GM18499 (cell line): ENCODE data around the gene DUSP9.

Experiments used
- ATAC-seq: cut with Tn5 transposase; IDR thresholded peaks from one replicate; pipeline ENCODE4 v1.9.1; 2021; ENCODE audit warnings: moderate number of reproducible peaks; ENCODE audit not compliant: insufficient read depth, unreplicated experiment

The DUSP9 gene

DNA sequence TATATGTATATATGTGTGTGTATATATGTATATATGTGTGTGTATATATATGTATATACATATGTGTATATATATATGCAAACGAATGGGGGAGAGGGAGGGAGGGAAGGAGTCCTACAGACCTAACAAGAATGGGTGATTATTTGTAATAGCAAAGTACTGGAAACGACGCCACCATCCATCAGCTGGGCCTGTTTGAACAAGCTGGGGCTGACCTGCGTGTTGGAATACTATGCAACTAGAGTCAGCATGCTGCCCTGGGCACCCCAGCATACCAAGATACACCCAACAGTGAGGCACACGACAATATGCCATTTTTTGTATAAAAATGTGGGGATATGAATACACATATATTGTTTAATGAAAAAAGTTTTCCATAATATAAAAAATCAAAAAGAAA is 26.4 kb upstream of the DUSP9 start:
- ATAC-seq, result no peak

DNA sequence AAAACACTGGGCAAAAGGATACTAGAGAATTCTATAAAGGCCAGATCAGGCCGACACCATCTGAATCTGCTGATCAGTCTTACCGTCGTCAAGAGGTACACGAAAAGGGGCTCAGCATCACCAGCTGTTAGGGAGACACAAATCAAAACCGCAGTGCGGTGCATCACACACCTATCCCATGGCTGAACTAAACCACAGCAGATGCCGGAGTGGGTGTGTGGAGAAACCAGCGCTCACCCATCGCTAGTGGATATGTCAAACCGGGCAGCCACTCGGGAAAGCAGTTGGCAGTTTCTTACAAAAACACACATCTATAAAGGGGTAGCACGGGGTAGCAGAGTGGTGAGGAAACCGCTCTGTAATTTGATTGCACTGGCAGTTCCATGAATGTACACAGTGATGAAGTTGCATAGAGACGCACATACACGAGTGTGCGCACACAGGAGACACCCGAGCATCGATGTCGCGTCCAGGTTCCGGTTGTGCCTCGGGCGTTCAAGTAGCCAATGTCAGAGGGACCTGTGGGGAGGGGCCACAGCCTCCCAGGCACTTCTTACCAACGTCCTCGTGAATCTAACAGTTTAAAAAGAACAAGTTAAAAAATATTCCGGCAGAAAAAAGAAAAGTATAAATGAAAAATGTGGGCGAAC is 24.9 kb upstream of the DUSP9 start:
- ATAC-seq, result no peak

DNA sequence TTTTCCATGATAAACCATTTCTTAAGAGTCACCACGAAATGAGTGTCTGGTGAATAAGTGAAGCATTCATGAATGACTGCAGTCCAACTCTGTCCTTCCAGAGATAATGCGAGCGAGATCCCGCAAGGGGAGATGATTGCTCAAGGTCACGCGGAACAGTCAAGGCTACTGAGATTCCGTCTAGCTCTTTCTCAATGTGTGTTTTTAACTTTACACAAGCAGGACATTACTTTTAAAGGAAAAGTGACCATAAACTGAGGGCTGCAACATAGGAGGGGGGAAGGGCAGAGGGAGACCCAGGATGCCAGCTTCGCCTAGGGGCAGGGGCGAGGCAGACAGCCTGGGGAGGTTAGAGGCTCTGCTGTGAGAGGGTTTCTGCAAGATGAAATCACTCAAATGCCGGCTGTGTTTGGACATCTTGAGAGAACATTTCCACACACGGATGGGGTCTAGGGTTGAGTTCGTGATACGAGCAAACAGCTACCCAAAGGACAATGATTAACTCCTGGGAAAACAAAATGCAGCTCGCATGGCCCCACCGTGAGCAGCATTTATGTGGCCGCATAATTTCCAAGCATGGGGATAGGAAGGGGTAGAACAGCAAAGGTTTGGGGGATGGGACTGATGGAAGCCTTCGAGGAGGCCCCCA is 24.2 kb upstream of the DUSP9 start:
- no peak for ATAC-seq

DNA sequence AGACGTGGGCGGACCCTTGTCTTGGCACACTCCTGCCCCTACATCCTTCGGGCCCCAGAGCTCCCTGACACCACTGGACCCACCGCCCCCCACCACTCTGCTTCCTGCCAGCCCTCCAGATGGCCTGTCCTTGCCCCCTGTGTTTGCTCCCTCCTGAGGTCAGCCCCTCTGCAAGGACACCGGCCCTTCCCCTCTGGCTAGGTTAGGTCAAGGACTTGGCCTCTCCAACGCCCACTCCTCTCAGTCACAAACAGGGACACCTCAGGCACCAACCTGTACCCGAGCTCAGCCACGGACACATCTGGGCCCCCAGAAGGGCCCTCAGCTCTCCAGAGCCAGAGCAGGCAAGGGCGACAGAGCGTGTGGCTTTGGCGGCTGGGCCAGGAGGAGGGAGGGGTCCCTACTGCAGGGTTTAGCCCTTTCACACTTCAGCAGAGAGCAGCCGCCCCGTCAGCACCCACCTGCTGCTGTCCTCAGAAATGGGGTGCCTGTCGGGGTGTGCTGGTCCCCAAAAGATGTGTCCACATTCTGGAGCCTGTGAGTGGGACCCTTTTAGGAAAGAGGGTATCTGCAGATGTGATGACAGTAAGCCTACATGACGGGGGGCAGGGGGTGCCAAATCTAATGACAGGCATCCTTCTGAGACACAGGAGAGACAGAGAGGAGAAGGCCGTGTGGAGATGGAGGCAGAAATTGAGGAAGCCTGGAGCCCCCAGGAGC is 23.5 kb upstream of the DUSP9 start:
- no peak for ATAC-seq

DNA sequence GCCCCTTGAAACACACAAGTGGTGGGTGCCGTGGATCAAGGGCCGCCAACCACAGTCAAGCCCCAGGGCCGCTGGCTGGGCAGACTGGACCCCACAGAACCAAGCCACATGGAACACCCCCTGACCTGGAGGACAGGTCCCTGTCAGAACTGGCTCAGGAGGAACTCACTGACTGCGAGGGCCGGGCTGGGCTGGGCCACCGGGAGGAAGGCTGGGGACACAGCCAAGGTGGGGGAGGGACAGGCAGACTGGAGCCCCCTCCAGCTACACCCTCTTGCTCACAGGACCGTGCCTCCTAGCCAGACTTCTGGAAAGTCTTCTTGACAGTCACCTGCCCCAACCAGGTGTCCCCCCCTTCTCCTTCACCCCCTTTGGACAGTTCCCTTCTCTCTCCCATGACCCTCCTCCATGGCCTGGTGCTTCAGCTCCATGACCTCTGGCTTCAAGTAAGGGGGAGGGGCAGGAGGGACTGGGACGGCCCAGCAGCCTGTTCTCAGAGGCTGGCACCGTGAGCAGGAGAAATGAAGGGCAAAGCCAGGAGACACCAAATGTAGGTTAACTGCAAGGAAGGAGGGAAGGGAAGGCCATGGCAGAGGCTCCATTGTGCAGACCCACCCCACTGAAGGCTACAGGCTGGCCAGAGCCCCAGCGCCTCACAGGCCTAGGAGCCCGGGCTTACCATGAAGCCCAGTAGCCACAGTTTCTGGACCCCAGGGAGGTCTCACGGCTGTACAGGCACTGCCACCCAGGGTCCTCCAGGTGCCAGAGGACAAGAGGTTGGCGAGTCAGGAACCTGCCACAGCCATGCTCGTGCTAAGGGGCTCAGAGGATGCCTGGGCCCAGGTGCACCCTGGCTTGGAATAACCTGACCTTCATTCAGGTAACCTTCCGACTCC is 22.6 kb upstream of the DUSP9 start:
- no peak for ATAC-seq

DNA sequence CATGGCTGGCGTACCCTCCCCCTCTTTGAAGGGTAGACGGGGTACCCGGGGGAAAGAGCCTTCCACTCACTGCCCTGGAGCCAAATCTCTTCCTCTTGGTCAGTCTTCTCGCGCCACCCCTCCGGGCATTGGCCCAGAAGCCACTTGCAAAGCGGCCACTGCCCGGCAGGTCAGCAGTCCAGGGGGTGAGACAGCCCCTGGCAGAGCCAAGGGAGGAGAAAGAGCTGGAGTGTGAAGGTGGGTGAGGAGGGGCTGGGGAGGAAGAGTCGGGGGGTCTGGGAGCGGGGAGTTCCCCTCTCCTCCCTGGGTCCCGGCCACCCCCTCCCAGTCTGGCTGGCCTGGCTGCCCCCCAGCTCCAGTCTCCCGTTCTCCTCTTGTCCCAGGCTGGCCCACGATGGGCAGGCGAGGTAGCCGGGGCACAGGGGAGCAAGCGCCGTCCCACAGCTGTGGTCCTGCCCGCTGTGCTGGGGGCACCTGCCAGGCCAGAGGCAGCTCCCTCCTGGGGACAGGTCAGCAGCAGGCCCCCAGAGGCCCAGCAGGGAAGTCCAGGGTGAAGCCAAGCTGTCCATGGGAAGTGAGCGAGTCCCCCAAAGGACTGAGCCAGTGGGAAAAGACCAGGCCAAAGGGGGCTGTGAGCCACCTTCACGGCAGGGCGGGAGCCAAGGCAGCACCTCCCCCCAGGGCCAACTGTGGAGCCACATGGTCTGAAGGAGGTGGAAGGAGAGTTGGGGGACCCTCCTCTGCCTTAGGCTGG is 21.6 kb upstream of the DUSP9 start:
- ATAC-seq, result no peak

DNA sequence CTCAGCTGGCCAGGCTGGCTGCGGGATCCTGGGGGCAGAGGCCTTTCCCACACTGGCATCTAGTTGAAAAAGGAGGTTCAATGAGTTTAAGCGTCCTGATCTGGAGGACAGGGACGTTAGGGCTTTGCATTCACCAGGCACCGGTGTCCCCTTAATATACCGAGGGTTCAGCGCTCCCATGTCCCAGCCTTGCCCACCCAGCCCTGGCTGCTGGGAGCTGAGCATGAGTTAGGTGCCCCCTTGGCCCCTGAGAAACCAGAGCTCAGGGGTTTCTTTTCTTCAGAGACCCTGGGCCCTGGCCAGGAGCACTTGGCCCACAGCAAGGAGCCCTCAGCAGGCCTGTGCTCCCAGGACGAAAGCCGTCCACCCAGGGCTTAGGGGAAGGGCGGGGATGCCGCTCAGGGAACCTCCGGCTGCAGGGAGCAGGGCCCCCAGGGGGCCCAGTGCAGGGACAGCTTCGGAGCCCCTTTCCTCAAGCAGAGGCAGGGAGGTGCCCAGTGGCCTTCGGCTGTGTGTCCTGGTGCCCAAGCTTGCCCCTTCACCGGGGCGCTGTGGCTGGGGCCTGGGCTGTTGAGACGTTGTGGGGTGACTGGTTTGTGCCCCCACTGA is 20.9 kb upstream of the DUSP9 start:
- ATAC-seq, result no peak

DNA sequence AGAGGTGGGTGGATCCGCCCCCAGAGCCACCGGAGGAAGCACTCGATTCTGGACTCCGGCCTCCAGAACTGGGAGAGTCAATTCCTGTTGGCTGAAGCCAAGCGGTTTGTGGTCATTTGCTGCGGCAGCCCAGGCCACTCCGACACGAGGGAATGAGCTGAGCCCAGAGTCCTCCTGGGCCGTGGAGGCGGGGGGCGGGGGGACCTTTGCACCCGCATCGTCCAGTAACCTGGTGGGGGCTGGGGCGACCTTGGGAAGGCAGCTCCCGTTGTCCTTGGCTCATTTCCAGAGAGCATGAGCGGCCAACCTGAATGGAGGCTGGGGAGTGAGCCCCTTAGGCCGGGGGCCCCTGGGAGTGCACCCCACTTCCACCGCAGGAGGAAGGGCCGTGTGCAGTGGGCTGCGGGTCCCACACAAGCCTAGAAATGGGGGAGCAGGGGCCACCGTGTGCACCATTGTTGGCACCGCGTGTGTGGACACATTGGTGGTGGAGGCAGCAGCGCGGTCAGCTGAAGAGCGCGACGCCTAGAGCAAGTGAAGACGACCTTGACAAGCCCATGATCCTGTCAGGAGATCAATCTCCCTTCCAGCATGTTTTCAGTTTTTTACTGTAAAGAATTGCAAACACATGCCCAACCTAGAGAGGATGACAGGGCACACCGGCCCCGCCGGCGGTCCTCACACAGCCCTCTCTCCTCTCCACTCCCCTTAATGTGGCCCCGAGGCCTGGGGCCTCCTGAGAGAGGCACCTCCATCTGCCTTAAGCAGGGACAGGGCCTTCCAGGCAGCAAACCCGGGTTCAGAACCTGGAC is 19.9 kb upstream of the DUSP9 start:
- ATAC-seq, result no peak

DNA sequence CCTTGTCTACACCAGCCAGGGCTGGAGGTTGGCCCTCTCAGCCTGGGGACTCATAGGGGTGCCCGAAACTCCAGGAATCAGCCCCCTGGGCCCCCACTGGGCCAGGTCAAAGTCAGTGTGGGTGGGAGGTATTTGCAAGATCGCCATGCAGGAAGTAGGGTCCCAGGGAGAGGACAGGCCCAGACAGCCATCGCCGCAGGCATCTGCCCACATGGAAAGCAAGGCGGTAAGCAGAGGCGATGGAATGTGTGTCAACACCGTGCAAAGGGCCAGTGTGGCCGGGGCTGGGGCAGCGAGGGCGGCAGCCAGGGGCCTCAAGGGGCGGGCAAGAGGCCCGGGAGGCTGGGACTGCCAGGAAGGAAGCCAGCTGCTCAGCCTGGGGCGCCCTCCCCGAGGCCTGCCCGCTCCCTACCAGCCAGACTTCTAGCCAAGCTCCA is 19.3 kb upstream of the DUSP9 start:
- no peak for ATAC-seq

DNA sequence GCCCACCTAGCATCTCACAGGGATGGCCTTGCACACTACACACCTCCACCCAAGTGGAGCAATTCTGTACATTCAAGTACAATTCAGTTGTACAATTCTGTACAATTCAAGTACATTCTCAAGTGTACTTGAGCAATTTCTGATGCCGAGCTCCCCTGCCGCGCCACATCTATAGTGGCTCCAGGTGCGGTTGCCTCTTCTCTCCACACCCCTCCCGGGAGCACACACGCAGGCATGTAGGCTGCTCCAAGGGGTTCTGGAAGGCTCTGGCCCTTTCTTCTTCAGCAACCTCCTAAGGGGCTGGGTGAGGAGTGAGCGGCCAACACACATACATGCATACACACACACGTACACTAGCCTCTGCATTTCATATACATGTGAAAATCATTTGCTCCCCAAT is 18.9 kb upstream of the DUSP9 start:
- ATAC-seq, result no peak

DNA sequence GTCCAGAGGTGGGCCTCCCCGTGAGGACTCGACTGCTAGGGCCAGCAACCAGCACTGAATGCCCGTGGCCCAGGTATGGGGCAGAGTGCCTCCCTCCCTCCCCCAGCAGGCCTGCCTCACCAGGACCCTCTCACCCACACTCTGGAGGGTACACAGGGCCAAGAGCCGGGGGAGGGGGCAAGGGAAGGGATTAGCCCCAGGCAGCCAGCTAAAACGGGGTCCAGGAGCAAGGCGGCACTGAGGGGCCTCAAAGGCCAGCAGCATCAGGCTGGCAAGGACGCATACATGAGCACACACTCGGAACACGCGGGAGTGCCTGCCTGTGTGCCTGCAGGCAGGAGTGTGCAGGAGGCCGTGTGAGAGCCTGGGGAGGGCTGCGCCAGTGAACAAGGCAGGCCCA is 18.3 kb upstream of the DUSP9 start:
- ATAC-seq, result no peak

DNA sequence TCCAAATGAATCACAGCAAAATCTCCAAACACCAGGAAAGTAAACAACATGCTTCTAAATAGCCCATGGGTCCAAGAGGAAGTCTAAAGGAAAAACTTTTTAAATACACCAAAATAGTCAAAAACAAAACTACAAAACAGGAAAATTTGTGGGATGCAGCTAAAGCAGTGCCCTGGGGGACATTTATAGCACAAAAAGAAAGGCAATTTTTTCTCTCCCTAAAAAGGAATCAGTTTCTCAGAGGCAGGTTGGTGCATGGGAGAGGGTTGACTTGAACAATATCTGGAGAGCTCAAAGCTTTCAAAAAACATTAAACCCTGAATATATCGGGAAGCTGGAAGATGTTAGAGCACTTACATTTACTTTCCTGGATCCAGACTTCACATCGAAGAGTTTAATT is 15.7 kb upstream of the DUSP9 start:
- no peak for ATAC-seq

DNA sequence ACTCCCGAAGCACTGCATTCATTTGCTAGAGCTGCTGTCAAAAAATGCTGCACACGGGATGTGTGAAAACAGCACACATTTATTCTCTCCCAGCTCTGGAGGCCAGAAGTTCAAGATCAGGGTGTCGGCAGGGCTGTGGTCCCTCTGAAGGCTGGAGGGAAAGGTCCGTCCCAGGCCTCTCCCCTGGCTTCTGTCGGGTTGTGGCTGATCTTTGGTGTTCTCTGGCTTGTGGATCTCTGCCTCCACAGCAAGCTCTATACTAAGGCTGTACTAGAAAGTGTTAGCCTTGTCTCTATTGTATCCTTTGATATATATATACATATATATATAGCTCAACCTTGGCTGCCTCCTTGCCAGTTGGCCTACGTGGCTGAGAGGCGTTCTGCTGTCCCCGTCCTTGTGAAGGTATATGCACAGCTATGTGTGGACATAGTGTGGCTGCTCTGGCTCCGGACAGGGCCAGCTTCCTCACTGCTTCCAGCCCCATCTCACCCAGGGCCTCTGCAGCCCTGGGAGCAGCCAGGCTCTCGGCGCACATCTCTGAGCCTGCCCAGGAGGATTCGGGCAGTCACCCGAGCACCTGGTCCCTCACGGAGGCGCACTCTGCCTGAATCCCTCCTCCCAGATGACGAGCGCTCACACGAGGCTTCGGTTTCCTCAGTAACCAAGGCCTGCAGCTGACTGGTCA is 15.0 kb upstream of the DUSP9 start:
- no peak for ATAC-seq

DNA sequence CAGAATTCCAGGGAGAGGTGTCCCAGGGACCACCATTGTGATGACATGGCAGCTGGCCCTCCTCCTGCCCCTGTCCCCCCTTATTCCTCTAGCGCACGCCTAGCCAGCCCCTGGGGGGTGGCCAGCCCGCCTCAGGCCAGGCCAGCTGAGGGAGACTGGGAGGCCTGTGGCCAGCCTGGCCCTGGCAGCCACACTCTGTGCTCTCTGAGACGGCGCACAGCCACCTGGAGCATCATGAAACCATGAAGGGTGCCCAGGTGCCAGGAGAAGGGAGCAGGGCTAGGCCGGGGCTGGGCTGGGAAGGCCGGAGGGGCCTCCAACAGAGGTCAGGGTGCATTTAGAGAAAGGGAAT is 14.4 kb upstream of the DUSP9 start:
- no peak for ATAC-seq

DNA sequence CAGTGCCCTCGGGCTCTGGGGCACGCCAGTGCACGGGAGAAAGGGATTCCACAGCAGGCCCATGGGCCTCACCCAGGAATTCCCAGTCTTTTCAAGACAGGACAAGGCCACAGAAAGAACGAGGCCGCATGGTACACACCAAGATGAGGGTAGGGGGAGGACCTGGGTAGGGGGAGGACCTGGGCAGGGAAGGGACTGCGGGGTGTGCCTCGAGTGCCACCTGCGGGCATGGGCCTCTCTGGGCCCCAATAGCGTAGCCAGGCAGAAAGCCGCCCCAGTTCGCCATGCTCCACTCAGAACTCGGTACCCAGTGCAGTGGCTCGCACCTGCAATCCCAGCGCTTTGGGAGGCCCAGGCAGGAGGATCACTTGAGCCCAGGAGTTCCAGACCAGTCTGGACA is 14.0 kb upstream of the DUSP9 start:
- no peak for ATAC-seq

DNA sequence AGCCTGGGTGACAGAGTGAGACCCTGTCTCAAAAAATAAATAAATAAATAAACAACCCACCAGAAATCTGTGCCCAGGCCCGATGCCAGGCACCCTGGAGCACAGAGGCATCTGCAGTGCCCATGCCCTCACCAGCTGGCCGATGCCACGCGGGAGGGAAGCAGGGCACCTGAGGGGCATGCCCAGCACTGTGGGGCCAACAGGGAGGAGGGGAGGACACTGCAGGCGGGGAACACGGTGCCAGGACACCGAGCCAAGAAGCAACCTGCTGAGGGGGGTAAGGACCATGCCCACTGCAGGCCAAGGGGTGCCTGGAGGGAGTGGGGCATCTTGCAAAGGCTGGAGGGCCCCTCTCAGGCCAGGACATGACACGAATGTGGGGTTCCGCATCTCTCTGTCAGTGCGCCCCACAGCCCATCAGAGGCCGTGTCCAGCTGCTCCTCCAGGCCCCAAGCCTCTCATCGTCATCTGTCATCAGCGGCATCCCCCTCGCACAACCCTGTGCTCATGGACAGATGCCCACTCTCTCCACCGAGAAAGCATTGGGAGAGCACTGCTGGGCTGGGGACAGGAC is 13.3 kb upstream of the DUSP9 start:
- ATAC-seq, result no peak

DNA sequence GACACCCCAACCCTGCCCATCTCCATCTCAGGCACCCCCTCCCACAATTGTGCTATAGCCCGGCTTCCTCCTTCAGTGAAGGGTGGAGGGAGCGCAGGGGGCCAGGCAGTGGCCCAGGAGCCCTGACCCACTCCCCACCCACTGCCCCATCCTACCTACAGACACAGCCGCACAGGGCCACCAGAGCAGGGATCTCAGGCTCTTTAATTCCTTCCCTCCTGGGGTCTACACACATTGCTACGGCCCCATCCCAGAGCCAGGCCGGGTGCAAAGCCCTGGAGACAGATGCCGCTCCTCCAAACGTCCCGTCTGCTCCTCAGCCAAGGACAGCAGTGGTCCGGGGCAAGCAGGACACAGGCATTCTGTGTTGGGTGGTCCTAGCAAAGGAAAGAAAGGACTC is 12.8 kb upstream of the DUSP9 start:
- no peak for ATAC-seq

DNA sequence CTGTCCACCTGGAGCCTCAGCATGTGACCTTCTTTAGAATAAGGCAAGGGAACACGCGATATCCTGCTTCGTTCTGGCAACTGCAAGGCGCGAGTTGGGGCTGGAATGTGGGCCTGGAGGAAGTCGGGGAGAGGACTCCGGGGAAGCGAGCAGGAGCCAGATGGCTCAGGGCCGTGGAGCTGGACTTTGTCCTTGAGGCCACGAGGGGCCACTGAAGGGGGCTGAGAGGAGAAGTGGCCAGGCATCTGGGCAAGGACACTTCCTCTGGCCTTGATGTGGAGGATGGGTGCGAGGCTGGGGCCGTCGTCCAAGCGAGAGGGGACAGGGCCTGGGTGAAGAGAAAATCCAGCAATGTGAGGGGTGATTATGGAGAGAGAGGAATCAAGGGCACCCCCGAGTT is 12.2 kb upstream of the DUSP9 start:
- no peak for ATAC-seq
